Left ventricle myocardium superior (tissue), 1 donor: ENCODE measurements around the gene ITIH4. TPM values are rescaled to one million over a fixed set of nuclear protein-coding genes. Genes with fewer than 3 reads are reported as not detected.
A peak's percentile ranks its signal among the peaks of the same experiment; 100 is the strongest.

ENCODE experiments used
- ATAC-seq: fragments of 200-7000 bp; cut with Tn5 transposase; one replicate; pipeline ENCODE4 v1.9.1; 2020; ENCODE audit warnings: mild to moderate bottlenecking, moderate library complexity
- DNase-seq: peaks from one replicate; pipeline ENCODE4 v3.0.0-alpha.2; 2020
- intact Hi-C: fragments of 100-400 bp; cut with micrococcal nuclease; formaldehyde crosslinking; loops from one replicate; pipeline ENCODE4 v1.11.0; 2022
- total RNA-seq: library from RNA; stranded (reverse); fragmentation: NEBNext Ultra II Directional; extraction: Animal tissue kit (Norgen Biotek cat#: 25700); gene quantifications from one replicate; pipeline ENCODE4 v1.2.1, GENCODE V29; 2021
- donor health status: DM: no; HTN: yes; CAD: no; lungs with severe emphysema.

Gene ITIH4
- total RNA-seq, 1 donor from 2014 or later: 4.1 TPM

DNA sequence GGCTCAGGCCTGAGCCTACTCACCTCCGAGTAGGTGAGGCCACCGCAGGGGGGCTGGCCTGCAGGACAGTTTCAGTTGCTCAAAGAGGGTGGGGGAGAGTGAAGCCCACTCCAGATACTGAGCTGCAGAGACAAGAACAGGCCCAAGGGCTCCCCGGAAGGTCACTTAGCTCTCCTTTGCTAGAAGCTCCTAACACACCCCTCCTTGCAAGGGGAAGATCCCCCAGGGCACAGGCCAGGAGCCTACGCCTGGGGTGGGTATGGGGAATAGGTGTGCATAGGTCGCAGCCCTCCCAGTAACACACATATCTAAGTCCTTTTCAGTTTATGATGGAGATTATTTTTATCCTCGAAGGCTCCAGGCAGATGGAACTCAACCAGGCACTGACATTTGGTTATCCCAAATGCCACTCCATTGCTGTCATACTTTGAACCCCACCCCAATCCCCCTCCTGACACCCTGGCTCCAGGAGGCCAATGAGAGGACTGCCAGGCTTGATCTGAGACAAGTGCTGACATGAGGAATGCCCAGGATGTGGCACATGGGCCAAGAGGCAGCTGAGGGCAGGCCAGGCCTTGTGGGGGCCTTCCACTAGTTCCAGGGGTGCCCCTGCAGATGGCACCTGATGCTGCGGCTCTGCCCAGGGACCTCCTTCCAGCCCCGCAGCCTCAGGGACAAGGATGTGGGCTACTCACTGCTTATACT, 5.4 kb upstream of the ITIH4 start:
- peak; percentile 52 for DNase-seq
- peak; percentile 78 for ATAC-seq
- intact Hi-C loops: no loop called here

GRCh38 chr3:52834871-52835501, 4.5 kb upstream of the ITIH4 start, which contains the start of gene MUSTN1:
TSS of gene MUSTN1 (minus strand) at chr3:52835019. CDS start at chr3:52834948, 71 bp downstream.
- ATAC-seq: peak; percentile 58
- intact Hi-C loops: no loop called here
- DNase-seq: peak; percentile 45

DNA sequence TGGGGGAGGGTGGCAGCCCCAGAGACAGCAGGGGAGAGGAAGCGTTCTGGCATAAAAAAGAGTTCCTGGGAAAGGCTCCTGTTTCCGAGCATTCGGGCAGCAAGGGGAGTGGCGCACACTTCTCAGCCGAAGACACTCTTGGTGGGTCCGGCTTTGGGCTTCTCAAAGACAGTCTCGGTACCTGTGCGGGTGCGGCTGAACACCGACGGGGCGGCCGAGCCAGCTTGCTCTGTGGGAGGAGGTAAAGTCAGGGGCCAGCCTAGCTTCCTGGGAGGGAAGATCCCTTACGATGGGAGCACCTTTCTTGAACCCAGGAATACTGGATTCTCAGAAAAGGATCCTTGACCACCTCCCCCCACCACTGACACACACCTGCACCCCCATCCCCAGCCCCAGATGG, 2.7 kb upstream of the ITIH4 start:
- ATAC-seq (no peak), DNase-seq (peak; percentile 20)
- intact Hi-C loops: no loop called here

GRCh38 chr3:52831500-52832301, 1.2 kb upstream of the ITIH4 start:
- peak; percentile 48 for DNase-seq
- intact Hi-C loops: no loop called here
- peak; percentile 25 for ATAC-seq

GRCh38 chr3:52829906-52830463, 487 bp downstream of the ITIH4 start:
- DNase-seq: no peak
- no peak for ATAC-seq
- intact Hi-C loops: no loop called here

DNA sequence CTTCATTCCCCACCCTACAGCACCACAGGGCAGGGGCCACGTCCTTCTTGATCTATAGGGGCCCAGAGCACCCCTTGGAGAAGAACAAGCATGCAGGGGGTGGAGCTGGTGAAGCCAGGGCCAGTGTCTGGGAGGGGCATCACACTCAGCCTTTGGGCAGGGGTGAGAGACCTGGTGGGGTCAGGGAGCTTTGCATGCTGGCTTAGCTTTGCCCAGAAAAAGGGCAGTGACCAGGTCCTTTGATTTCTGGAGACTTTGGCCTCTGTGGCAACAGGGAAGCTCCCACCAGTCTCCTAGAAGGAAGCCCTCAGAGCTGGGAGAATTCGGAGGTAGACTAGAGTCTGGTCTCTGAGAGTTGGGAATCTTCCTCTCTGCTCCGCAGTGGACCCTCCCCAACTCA, 990 bp downstream of the ITIH4 start:
- ATAC-seq (no peak), DNase-seq (no peak)
- intact Hi-C loops: no loop called here

- no peak for ATAC-seq
- intact Hi-C loops: no loop called here
- DNase-seq: no peak
These were observed 2.6 kb downstream of the ITIH4 start for GRCh38 chr3:52827866-52828376.

GRCh38 chr3:52827441-52827840, 3.0 kb downstream of the ITIH4 start:
- ATAC-seq (no peak), DNase-seq (no peak)
- intact Hi-C loops: no loop called here

GRCh38 chr3:52824037-52824436, 6.4 kb downstream of the ITIH4 start:
- no peak for ATAC-seq
- DNase-seq: no peak
- intact Hi-C loops: no loop called here

DNA sequence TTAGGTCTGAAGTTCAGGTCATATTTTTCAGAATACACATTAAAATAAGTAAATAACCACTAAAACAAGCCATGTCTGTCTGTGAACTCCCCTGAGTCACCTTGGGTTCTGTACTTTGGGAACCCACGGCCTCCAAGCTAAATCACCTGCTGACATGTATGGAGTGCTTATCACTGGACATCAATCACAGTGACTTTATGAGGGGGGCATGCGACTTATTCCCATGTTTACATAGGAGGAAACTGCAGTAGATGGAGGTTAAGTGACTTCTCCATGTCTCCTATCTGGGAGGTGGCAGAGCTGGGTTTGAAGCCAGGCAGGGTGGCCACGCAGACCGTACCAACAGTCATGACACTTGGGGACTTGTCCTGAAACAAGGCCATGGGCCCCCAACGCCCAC, 8.1 kb downstream of the ITIH4 start:
- DNase-seq (no peak), ATAC-seq (no peak)
- intact Hi-C loops: no loop called here

DNA sequence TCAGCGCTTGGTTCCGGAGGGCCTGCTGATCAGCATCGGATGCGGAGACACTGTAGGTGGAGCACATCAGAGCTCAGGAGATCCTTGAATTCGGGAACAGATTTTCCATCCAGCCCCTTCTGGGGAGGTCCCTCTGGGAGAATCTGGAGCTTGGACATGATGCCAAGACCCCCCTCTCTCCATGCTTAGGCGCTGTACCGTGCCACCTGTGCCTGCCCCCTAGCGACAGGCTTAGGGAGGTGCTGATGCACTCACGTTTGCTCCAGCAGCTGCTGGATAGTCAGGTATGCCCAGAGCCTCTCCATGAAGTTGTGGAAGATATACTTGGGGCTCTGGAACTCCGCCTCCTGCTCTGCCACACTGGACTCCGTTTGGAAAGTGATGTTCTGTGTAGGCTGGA, 9.7 kb downstream of the ITIH4 start:
- intact Hi-C loops: no loop called here
- ATAC-seq: no peak
- DNase-seq: no peak

DNA sequence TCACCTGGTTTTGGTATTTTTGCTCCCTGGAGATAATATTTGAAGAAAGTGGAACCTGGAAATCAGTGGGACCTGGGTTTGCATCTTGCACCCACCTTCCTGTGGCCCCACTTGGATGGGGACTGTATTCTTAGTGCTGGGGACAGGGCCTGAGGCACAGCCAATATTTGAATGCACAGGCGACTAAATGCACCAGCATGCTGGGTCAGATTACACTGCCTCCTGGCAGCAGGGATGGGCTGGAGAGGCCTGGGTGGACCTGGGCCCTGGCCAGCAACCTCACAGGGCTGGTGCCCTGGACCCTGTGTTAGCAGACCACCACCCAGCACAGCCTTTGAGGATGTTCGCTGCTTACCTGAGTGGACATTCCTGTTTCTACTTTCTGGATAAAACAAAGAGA, 10.5 kb downstream of the ITIH4 start:
- no peak for ATAC-seq
- DNase-seq: no peak
- intact Hi-C loops: no loop called here

DNA sequence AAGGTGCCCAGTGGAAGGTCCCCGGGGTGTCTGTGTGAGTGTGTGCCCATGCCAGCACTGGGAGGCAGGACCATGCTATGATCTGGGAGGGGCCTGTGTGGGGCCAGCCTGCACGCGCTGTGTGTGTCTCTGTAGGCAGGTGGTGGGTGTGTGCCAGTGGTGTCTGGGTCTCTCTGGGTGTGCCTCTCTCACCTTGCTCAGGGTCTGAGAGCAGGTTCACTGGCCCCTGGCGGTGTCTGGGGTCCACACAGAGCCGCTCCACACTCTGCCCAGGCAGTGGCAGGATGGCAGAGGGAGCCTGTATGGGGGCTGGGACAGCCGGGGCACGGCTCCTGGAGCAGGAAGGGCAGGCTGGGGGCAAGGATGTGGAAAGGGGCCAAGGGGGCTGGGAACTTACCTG, 12.6 kb downstream of the ITIH4 start:
- DNase-seq: no peak
- no peak for ATAC-seq
- intact Hi-C loops: no loop called here

- intact Hi-C loops: no loop called here
- DNase-seq (no peak), ATAC-seq (no peak)
These were observed 13.3 kb downstream of the ITIH4 start for GRCh38 chr3:52817221-52817620.

GRCh38 chr3:52816654-52817053, 13.8 kb downstream of the ITIH4 start:
- ATAC-seq (no peak), DNase-seq (no peak)
- intact Hi-C loops: no loop called here

DNA sequence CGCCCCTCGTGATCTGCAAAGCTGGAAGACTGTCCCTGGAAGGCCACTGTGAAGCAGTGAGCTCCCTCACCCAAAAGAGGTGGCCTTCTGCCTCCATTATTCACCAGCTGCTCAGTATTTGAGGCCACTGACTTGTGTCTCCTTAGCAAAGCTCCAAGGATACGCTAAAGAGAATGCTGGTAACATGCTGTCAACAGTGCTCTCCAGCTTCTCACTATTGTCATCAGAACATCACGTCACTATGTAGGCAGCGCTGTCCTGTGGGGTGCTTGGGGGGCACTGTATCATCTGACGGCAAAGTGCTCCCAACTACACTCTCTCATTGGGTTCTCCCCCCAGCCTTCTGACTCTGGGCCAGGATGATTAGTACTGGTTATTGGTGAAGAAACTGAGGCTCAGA, 14.3 kb downstream of the ITIH4 start:
- intact Hi-C loops: no loop called here
- no peak for DNase-seq
- no peak for ATAC-seq

GRCh38 chr3:52813810-52814209, 16.7 kb downstream of the ITIH4 start:
- no peak for DNase-seq
- no peak for ATAC-seq
- intact Hi-C loops: no loop called here

- intact Hi-C loops: no loop called here
- ATAC-seq (no peak), DNase-seq (no peak)
These were observed 18.9 kb downstream of the ITIH4 start for GRCh38 chr3:52811452-52812011.

- intact Hi-C loops: no loop called here
- ATAC-seq: no peak
- DNase-seq: no peak
These were observed 19.5 kb downstream of the ITIH4 start for GRCh38 chr3:52810923-52811322.
